ENCODE measurements around the gene DESI1. TPM values are rescaled to one million over a fixed set of nuclear protein-coding genes. Genes with fewer than 3 reads are reported as not detected.

Gene DESI1
- total RNA-seq, 4 donors from 2014 or later, result 17.8 to 24.7 (median 20.8) TPM

DNA sequence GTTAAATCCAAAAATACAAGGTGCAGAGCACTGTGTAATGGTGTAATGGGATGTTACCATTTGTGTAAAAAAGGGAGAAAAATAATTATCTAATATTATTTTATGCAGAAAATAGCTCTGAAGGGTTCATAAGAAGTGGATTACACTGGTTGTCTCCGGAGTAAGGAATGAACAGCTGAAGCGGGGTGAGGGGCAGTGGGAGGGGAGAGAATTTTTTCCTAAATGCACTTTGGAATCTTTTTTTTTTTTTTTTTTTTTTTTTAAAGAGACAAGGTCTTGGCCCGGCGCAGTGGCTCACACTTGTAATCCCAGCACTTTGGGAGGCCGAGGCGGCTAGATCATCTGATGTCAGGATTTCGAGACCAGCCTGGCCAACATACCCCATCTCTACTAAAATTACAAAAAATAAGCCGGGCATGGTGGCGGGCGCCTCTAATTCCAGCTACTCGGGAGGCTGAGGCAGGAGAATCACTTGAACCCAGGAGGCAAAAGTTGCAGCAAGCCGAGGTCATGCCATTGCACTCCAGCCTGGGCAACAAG, 69.8 kb downstream of the DESI1 start:
- H3K36me3 ChIP-seq, result no peaks in the 10 kb centered on the region
- no peaks in the 10 kb centered on the region for H3K9me3 ChIP-seq
- H3K4me3 ChIP-seq (replicated peaks in 1 of 3), result no peak overlapping the region
- DNase-seq, result no peak
- peaks cover 0 to 9% of the 10 kb centered on the region in 2 donors for H3K4me1 ChIP-seq
- 87 to 90% methylated on average over 12 of the region's 12 CpGs for WGBS, 2 donors
- no peak for TF ChIP-seq POLR2A (IDR thresholded peaks at IDR 0.05)
- TF ChIP-seq, protein P1, sequence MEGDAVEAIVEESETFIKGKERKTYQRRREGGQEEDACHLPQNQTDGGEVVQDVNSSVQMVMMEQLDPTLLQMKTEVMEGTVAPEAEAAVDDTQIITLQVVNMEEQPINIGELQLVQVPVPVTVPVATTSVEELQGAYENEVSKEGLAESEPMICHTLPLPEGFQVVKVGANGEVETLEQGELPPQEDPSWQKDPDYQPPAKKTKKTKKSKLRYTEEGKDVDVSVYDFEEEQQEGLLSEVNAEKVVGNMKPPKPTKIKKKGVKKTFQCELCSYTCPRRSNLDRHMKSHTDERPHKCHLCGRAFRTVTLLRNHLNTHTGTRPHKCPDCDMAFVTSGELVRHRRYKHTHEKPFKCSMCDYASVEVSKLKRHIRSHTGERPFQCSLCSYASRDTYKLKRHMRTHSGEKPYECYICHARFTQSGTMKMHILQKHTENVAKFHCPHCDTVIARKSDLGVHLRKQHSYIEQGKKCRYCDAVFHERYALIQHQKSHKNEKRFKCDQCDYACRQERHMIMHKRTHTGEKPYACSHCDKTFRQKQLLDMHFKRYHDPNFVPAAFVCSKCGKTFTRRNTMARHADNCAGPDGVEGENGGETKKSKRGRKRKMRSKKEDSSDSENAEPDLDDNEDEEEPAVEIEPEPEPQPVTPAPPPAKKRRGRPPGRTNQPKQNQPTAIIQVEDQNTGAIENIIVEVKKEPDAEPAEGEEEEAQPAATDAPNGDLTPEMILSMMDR (IDR thresholded peaks at IDR 0.05), result no peak
- no peaks in the 10 kb centered on the region for H3K27me3 ChIP-seq
- intact Hi-C loops (cut with DNase I), result no loop called here
- no peak overlapping the region for H3K27ac ChIP-seq

DNA sequence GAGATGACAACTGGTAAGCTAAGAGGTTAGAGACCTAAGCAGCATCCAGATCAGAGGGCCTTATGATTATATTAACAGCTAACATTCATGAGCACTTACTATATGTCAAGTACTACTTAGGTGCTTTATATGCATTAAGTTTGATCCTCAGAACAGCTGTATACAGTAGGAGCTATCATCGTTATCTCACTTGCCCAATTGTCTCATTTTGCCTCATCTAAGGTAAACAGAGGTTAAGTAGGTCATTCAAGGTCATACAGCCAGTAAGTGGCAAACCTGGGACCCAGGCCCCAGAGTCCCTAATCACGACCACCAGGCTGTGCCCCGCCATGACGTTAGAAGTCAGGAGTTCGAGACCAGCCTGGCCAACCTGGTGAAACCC, 72.0 kb downstream of the DESI1 start:
- DNase-seq, result no peak
- WGBS, 2 donors, result 83 to 89% methylated on average over 5 of the region's 5 CpGs
- H3K27me3 ChIP-seq, result no peaks in the 10 kb centered on the region
- no peak overlapping the region for H3K4me3 ChIP-seq (replicated peaks in 1 of 3)
- no peak overlapping the region for H3K27ac ChIP-seq
- peaks cover 4 to 11% of the 10 kb centered on the region in 2 donors for H3K4me1 ChIP-seq
- H3K9me3 ChIP-seq, result no peaks in the 10 kb centered on the region
- intact Hi-C loops (cut with DNase I), result no loop called here
- no peaks in the 10 kb centered on the region for H3K36me3 ChIP-seq
- TF ChIP-seq POLR2A (IDR thresholded peaks at IDR 0.05), result no peak
- TF ChIP-seq, protein P1 (IDR thresholded peaks at IDR 0.05), result no peak

Small RNAs within 50 kb of the gene (small RNA-seq; reads per million reads assigned to genes)
- not detected for gene RF00019

Other genes starting within 250 kb of the DESI1 start
- gene TEF, start 239.1 kb downstream of the DESI1 start, total RNA-seq, result 10 to 100 TPM; 15.9 to 41.1 (median 22.9) TPM
- 100 to 1,000 TPM in 3 of 4 donors, 10 to 100 TPM in 1; 66.5 to 130 (median 115) TPM for gene TOB2, start 174.2 kb downstream of the DESI1 start, total RNA-seq
- 10 to 100 TPM; 22.4 to 58.3 (median 39.4) TPM for gene PHF5A, start 152.4 kb downstream of the DESI1 start, total RNA-seq
- 100 to 1,000 TPM in 3 of 4 donors, 10 to 100 TPM in 1; 81.3 to 205 (median 135) TPM for gene ACO2, start 151.9 kb downstream of the DESI1 start, total RNA-seq
- 10 to 100 TPM; 20.6 to 27.3 (median 25.3) TPM for gene POLR3H, start 76.6 kb downstream of the DESI1 start, total RNA-seq
- gene CSDC2, start 60.0 kb downstream of the DESI1 start, total RNA-seq, result 1 to 10 TPM in 2 of 4 donors, under 1 TPM in 2; 0.54 to 1.2 (median 0.97) TPM
- 10 to 100 TPM; 17.7 to 26.1 (median 23.8) TPM for gene PMM1, start 31.2 kb downstream of the DESI1 start, total RNA-seq
- gene XRCC6, start 252 bp upstream of the DESI1 start, total RNA-seq, result 100 to 1,000 TPM; 171 to 220 (median 195) TPM
- gene SNU13, start 67.8 kb upstream of the DESI1 start, total RNA-seq, result 100 to 1,000 TPM; 127 to 194 (median 176) TPM
- 1 to 10 TPM in 2 of 4 donors, under 1 TPM in 2; 0.25 to 5.2 (median 1.4) TPM for gene MEI1, start 78.5 kb upstream of the DESI1 start, total RNA-seq
- 10 to 100 TPM in 3 of 4 donors, 1 to 10 TPM in 1; 6.6 to 18.8 (median 14.4) TPM for gene CCDC134, start 179.6 kb upstream of the DESI1 start, total RNA-seq
- gene SREBF2, start 212.1 kb upstream of the DESI1 start, total RNA-seq, result 10 to 100 TPM; 34.4 to 91.8 (median 63.7) TPM

Measured in thyroid gland (tissue), 4 donors.